Measurements from ENCODE around the gene DHRS4. TPM values are rescaled to one million over a fixed set of nuclear protein-coding genes. Genes with fewer than 3 reads are reported as not detected.

Gene DHRS4
- total RNA-seq, 2 experiments from 2014 or later: 18.7 to 18.8 TPM

- no peaks in the 10 kb centered on the region for H3K79me2 ChIP-seq (ENCODE audit: insufficient read depth, low read depth, low read length)
- H3K4me2 ChIP-seq (ENCODE audit: low read length): no peak overlapping the region
- ChIA-PET CTCF (ENCODE audit: unreplicated experiment) (no interaction called here), POLR2A (no interaction called here)
- no peaks in the 10 kb centered on the region for H3K9me3 ChIP-seq (ENCODE audit: low read length)
- TF ChIP-seq CTCF (conservative IDR thresholded peaks at IDR 0.05; ENCODE audit: low read length) (no peak), EZH2phosphoT487 (IDR thresholded peaks at IDR 0.05; ENCODE audit: borderline replicate concordance, low read depth, low read length) (no peak)
- no peaks in the 10 kb centered on the region for H3K36me3 ChIP-seq (ENCODE audit: insufficient read depth, low read length)
- no TSS peak for BruUV-seq (replicated peaks)
- intact Hi-C loops (cut with micrococcal nuclease; ENCODE audit: unreplicated experiment): no loop called here
- DNase-seq (ENCODE audit: low spot score): no peak
- no peaks in the 10 kb centered on the region for H4K20me1 ChIP-seq (ENCODE audit: insufficient read depth, low read length)
- no peaks in the 10 kb centered on the region for H3K4me1 ChIP-seq (ENCODE audit: insufficient read depth, low read length, poor library complexity, severe bottlenecking)
- no peaks in the 10 kb centered on the region for H3K9me2 ChIP-seq (ENCODE audit: insufficient read depth, low read length)
- H3K4me3 ChIP-seq (ENCODE audit: low read depth, low read length, poor library complexity, severe bottlenecking): no peak overlapping the region
- H3K27ac ChIP-seq (ENCODE audit: low read depth, low read length, poor library complexity, severe bottlenecking): no peak overlapping the region
- no peak overlapping the region for H2AFZ ChIP-seq (ENCODE audit: low read length)
Measured at GRCh38 chr14:23916446-23916845, 37.1 kb upstream of the DHRS4 start.

- Histone ChIP-seq H3K27ac (ENCODE audit: low read depth, low read length, poor library complexity, severe bottlenecking) (no peak overlapping the region), H3K4me2 (ENCODE audit: low read length) (no peak overlapping the region), H3K4me3 (ENCODE audit: low read depth, low read length, poor library complexity, severe bottlenecking) (no peak overlapping the region), H3K4me1 (ENCODE audit: insufficient read depth, low read length, poor library complexity, severe bottlenecking) (no peaks in the 10 kb centered on the region), H4K20me1 (ENCODE audit: insufficient read depth, low read length) (no peaks in the 10 kb centered on the region), H3K9me2 (ENCODE audit: insufficient read depth, low read length) (no peaks in the 10 kb centered on the region), H3K9me3 (ENCODE audit: low read length) (no peaks in the 10 kb centered on the region), H3K79me2 (ENCODE audit: insufficient read depth, low read depth, low read length) (no peaks in the 10 kb centered on the region), H2AFZ (ENCODE audit: low read length) (no peak overlapping the region), H3K36me3 (ENCODE audit: insufficient read depth, low read length) (no peaks in the 10 kb centered on the region)
- ChIA-PET CTCF (ENCODE audit: unreplicated experiment) (no interaction called here), POLR2A (interaction anchor here (0.6 to 1.1 kb wide), 2 partner anchors 40 to 72 kb away, joined by 3 read pairs; no protein-coding TSS in a partner anchor)
- intact Hi-C loops (cut with micrococcal nuclease; ENCODE audit: unreplicated experiment): loop anchor here (10.0 kb wide), 1 partner anchor 288 kb away; the partner anchor contains the start of gene DHRS2
- DNase-seq (ENCODE audit: low spot score): no peak
- no TSS peak for BruUV-seq (replicated peaks)
- TF ChIP-seq CTCF (conservative IDR thresholded peaks at IDR 0.05; ENCODE audit: low read length) (no peak), EZH2phosphoT487 (IDR thresholded peaks at IDR 0.05; ENCODE audit: borderline replicate concordance, low read depth, low read length) (no peak)
Measured at GRCh38 chr14:23922545-23922944, 31.0 kb upstream of the DHRS4 start.

GRCh38 chr14:23925523-23926075, 28.0 kb upstream of the DHRS4 start:
- no peak overlapping the region for H3K4me3 ChIP-seq (ENCODE audit: low read depth, low read length, poor library complexity, severe bottlenecking)
- no peaks in the 10 kb centered on the region for H4K20me1 ChIP-seq (ENCODE audit: insufficient read depth, low read length)
- H3K9me2 ChIP-seq (ENCODE audit: insufficient read depth, low read length): no peaks in the 10 kb centered on the region
- intact Hi-C loops (cut with micrococcal nuclease; ENCODE audit: unreplicated experiment): loop anchor here (10.0 kb wide), 1 partner anchor 291 kb away; the partner anchor contains the start of gene DHRS2
- no peak overlapping the region for H3K4me2 ChIP-seq (ENCODE audit: low read length)
- ChIA-PET POLR2A (no interaction called here), CTCF (ENCODE audit: unreplicated experiment) (interaction anchor here (0.6 kb wide), 1 partner anchor 444 kb away, joined by 3 read pairs; no protein-coding TSS in a partner anchor)
- no peaks in the 10 kb centered on the region for H3K79me2 ChIP-seq (ENCODE audit: insufficient read depth, low read depth, low read length)
- DNase-seq (ENCODE audit: low spot score): no peak
- H3K9me3 ChIP-seq (ENCODE audit: low read length): no peaks in the 10 kb centered on the region
- no peak for TF ChIP-seq CTCF (conservative IDR thresholded peaks at IDR 0.05; ENCODE audit: low read length)
- no peak for TF ChIP-seq EZH2phosphoT487 (IDR thresholded peaks at IDR 0.05; ENCODE audit: borderline replicate concordance, low read depth, low read length)
- no peak overlapping the region for H3K27ac ChIP-seq (ENCODE audit: low read depth, low read length, poor library complexity, severe bottlenecking)
- no peaks in the 10 kb centered on the region for H3K36me3 ChIP-seq (ENCODE audit: insufficient read depth, low read length)
- BruUV-seq (replicated peaks): no TSS peak
- no peaks in the 10 kb centered on the region for H3K4me1 ChIP-seq (ENCODE audit: insufficient read depth, low read length, poor library complexity, severe bottlenecking)
- no peak overlapping the region for H2AFZ ChIP-seq (ENCODE audit: low read length)
